ENCODE measurements around the gene EDC3.
"Not testable (repeated sequence)": the region's sequence is repeated elsewhere in the genome, so short reads cannot be mapped to it uniquely, and the experiment has no call there.

Gene EDC3

GRCh38 chr15:74596736-74597135 is 99.1 kb downstream of the EDC3 start:
- H3K27ac ChIP-seq, H3K4me3 ChIP-seq: not testable (repeated sequence)

- H3K27ac ChIP-seq, result no peak overlapping the region
- H3K4me3 ChIP-seq, result no peak overlapping the region
Measured at GRCh38 chr15:74595271-74595670, 100.6 kb downstream of the EDC3 start.

- H3K27ac ChIP-seq, result no peak overlapping the region
- no peak overlapping the region for H3K4me3 ChIP-seq
Measured at GRCh38 chr15:74594455-74594854, 101.4 kb downstream of the EDC3 start.

- no peak overlapping the region for H3K4me3 ChIP-seq
Measured at GRCh38 chr15:74593122-74593521, 102.7 kb downstream of the EDC3 start.

GRCh38 chr15:74592222-74592621 is 103.6 kb downstream of the EDC3 start:
- no peak overlapping the region for H3K27ac ChIP-seq
- no peak overlapping the region for H3K4me3 ChIP-seq

More at GRCh38 chr15:74593122-74593521, 102.7 kb downstream of the EDC3 start:
- H3K27ac ChIP-seq, result no peak overlapping the region

GRCh38 chr15:74589826-74590225 is 106.0 kb downstream of the EDC3 start:
- Histone ChIP-seq H3K27ac (no peak overlapping the region), H3K4me3 (no peak overlapping the region)

- H3K4me3 ChIP-seq, result no peak overlapping the region
Measured at GRCh38 chr15:74585857-74586256, 110.0 kb downstream of the EDC3 start.

GRCh38 chr15:74585191-74585590 is 110.6 kb downstream of the EDC3 start:
- Histone ChIP-seq H3K27ac (no peak overlapping the region), H3K4me3 (no peak overlapping the region)

More at GRCh38 chr15:74585857-74586256, 110.0 kb downstream of the EDC3 start:
- H3K27ac ChIP-seq, result no peak overlapping the region

- Histone ChIP-seq H3K27ac (no peak overlapping the region), H3K4me3 (no peak overlapping the region)
Measured at GRCh38 chr15:74584779-74585178, 111.0 kb downstream of the EDC3 start.

GRCh38 chr15:74584204-74584603 is 111.6 kb downstream of the EDC3 start:
- H3K27ac ChIP-seq, result no peak overlapping the region
- H3K4me3 ChIP-seq, result no peak overlapping the region

All from skin epidermis (tissue), 12 donors.